Activated T-cell treated with anti-CD3 and anti-CD28 coated beads, Interleukin-2, amount 50 U/mL, for 4 hours (primary cell): ENCODE results near the gene SH3TC1. TPM values are rescaled to one million over a fixed set of nuclear protein-coding genes. Genes with fewer than 3 reads are reported as not detected.

Source experiments
- ATAC-seq, 2 donors: fragments of 200-7000 bp; cut with Tn5 transposase; one replicate each; pipeline ENCODE4 v1.10.0; 2021
- DNase-seq: peaks from one replicate; pipeline ENCODE4 v3.0.0-alpha.2; 2020
- H3K27me3 Mint-ChIP-seq: one replicate; pipeline ENCODE4 v1.8.0; 2021; ENCODE audit warnings: low read depth, mixed read lengths
- H3K36me3 Mint-ChIP-seq: one replicate; pipeline ENCODE4 v1.8.0; 2022; ENCODE audit warnings: mixed read lengths; ENCODE audit not compliant: insufficient read depth
- H3K4me1 Mint-ChIP-seq: one replicate; pipeline ENCODE4 v1.8.0; 2021; ENCODE audit warnings: low read depth, mixed read lengths
- H3K4me3 Mint-ChIP-seq: one replicate; pipeline ENCODE4 v1.8.0; 2021; ENCODE audit warnings: mild to moderate bottlenecking, moderate library complexity, mixed read lengths
- H3K9me3 Mint-ChIP-seq: one replicate; pipeline ENCODE4 v1.8.0; 2021; ENCODE audit warnings: mixed read lengths
- total RNA-seq, 3 donors: library from RNA; stranded (reverse); gene quantifications; one replicate each; pipeline ENCODE4 v1.2.1, GENCODE V29; 2021

SH3TC1 gene
- total RNA-seq, 3 donors from 2014 or later = 3.0 to 8.8 (median 4.0) TPM

DNA sequence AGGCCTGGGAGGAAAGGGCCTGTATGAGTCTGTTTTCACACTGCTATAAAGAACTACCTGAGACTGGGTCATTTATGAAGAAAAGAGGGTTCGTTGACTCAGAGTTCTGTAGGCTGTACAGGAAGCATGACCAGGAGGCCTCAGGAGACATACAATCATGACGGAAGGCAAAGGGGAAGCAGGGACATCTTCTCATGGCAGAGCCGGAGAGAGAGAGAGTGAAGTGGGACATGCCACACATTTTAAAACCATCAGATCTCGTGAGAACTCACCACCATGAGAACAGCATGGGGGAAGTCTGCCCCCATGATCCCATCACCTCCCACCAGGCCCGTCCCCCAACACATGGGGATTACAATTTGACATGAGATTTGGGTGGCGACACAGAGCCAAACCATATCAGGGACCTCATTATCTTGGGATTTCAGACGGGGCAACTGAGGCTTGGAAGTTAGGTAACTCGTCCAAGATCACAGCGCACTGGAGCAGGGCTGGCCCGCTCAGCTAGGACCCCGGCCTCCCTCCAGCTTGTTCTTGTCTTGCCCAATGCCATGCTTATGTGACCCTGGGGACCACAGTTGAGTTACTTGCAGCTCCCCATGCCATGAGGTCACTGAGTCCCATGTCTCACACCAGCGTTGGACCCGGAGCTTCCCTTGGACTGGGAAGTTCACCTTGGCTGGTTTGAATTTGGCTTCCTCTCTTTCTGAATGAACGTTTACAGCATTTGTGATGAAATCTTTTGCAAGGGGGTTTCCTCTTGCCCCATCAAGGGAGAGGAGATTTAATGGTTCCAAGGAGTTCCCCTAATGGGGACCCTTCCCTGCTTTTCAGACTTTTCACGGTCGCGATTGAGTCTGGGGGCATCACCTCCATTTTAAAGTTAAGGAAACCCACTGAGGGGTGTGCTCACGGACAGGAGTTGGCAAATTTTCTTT, 88.5 kb downstream of the SH3TC1 start:
- Mint-ChIP-seq H3K4me3 (no peak overlapping the region), H3K9me3 (no peaks in the 10 kb centered on the region), H3K27me3 (no peaks in the 10 kb centered on the region), H3K36me3 (no peaks in the 10 kb centered on the region), H3K4me1 (no peaks in the 10 kb centered on the region)
- DNase-seq (no peak), ATAC-seq (no peak)

GRCh38 chr4:8289151-8289750, 90.2 kb downstream of the SH3TC1 start:
- Mint-ChIP-seq H3K36me3 (no peaks in the 10 kb centered on the region), H3K4me1 (no peaks in the 10 kb centered on the region), H3K9me3 (no peaks in the 10 kb centered on the region), H3K4me3 (no peak overlapping the region), H3K27me3 (no peaks in the 10 kb centered on the region)
- no peak for DNase-seq
- ATAC-seq = no peak

DNA sequence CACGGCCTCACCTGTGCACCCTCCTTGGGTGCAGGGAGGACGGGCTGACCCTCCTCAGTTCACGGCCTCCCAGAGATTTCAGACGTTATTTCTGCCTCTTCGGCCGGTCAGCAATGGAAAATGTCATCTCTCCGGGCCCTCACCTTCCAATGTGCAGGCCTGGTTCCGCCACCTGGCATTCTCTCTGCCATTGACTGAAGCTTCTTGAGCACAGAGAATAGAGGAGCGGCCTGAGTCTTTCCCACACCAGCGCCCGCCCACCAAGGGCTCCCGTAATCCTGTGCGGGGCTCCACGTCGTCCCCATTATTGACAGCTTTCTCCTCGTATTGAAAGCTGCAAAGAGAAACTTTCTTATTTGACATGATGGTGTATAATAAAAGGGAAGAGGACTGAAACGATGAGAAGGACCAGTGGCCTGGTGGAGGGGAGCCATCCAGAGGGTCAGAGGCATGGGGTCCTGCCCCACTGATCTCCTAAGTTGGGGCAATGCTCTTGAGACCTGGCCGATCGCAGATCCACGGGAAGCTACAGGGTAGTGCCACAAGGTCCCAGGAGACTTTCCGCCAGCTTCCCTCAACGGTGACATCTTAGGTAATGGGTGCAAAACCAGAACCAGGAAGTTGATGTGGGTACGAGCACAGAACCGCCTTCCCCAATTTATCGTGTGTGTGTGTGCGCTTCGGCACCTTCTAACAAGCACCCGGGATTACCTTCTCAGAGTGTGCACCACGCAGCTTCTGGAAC, 91.0 kb downstream of the SH3TC1 start:
- H3K4me1 Mint-ChIP-seq = no peaks in the 10 kb centered on the region

GRCh38 chr4:8290701-8290970, 91.5 kb downstream of the SH3TC1 start:
- Mint-ChIP-seq H3K36me3 (no peaks in the 10 kb centered on the region), H3K9me3 (no peaks in the 10 kb centered on the region), H3K27me3 (no peaks in the 10 kb centered on the region), H3K4me1 (no peaks in the 10 kb centered on the region), H3K4me3 (no peak overlapping the region)
- ATAC-seq (no peak), DNase-seq (no peak)

More for the DNA sequence above, 91.0 kb downstream of the SH3TC1 start:
- Mint-ChIP-seq H3K27me3 (no peaks in the 10 kb centered on the region), H3K4me3 (no peak overlapping the region), H3K36me3 (no peaks in the 10 kb centered on the region), H3K9me3 (no peaks in the 10 kb centered on the region)
- DNase-seq (no peak), ATAC-seq (no peak)

Other genes starting within 250 kb of the SH3TC1 start
- under 1 TPM; 0.26 to 0.54 (median 0.30) TPM for gene ABLIM2, start 40.5 kb upstream of the SH3TC1 start, total RNA-seq
- not detected for gene HTRA3, start 70.5 kb downstream of the SH3TC1 start, total RNA-seq
- 10 to 100 TPM; 20.1 to 35.8 (median 20.6) TPM for gene ACOX3, start 241.4 kb downstream of the SH3TC1 start, total RNA-seq
- 10 to 100 TPM; 35.7 to 41.5 (median 41.0) TPM for gene TRMT44, start 241.5 kb downstream of the SH3TC1 start, total RNA-seq